KMS-11 (cell line): ENCODE data around the gene RANGRF.

Experiments used
- H2AFZ ChIP-seq: fragments of 200-600 bp; sonication (generic); 2 replicates; pipeline ENCODE4 v1.6.1; 2016; ENCODE audit warnings: antibody characterized with exemption, mixed run types, low read depth
- H3K27ac ChIP-seq: fragments of 200-600 bp; sonication (generic); 2 replicates; pipeline ENCODE4 v1.6.1; 2016; ENCODE audit warnings: mild to moderate bottlenecking, mixed run types
- H3K27me3 ChIP-seq: fragments of 200-600 bp; sonication (generic); 2 replicates; pipeline ENCODE4 v1.6.1; 2017; ENCODE audit warnings: mild to moderate bottlenecking, low read depth, mixed run types, moderate library complexity; ENCODE audit not compliant: insufficient read depth
- H3K36me3 ChIP-seq: fragments of 200-600 bp; sonication (generic); 2 replicates; pipeline ENCODE4 v1.6.1; 2017; ENCODE audit warnings: mild to moderate bottlenecking, mixed run types; ENCODE audit not compliant: insufficient read depth
- H3K4me1 ChIP-seq: fragments of 200-600 bp; sonication (generic); 2 replicates; pipeline ENCODE4 v1.6.1; 2016; ENCODE audit warnings: mild to moderate bottlenecking, low read depth, mixed run types; ENCODE audit not compliant: poor library complexity, severe bottlenecking
- H3K4me2 ChIP-seq: fragments of 200-600 bp; sonication (generic); 2 replicates; pipeline ENCODE4 v1.7.0; 2016; ENCODE audit warnings: mild to moderate bottlenecking, mixed run types
- H3K4me3 ChIP-seq: fragments of 200-600 bp; sonication (generic); IDR thresholded peaks from 2 replicates; pipeline ENCODE4 v1.6.1; 2017; ENCODE audit warnings: low read depth, low read length, mixed read lengths; ENCODE audit not compliant: insufficient read depth
- H3K79me2 ChIP-seq: fragments of 200-600 bp; sonication (generic); 2 replicates; pipeline ENCODE4 v1.6.1; 2016; ENCODE audit warnings: low read depth, mixed run types; ENCODE audit not compliant: insufficient read depth
- H3K9ac ChIP-seq: fragments of 200-600 bp; sonication (generic); 2 replicates; pipeline ENCODE4 v1.6.1; 2016; ENCODE audit warnings: mild to moderate bottlenecking, mixed run types
- H4K20me1 ChIP-seq: fragments of 200-600 bp; sonication (generic); 2 replicates; pipeline ENCODE4 v1.6.1; 2016; ENCODE audit warnings: mild to moderate bottlenecking, mixed run types; ENCODE audit not compliant: insufficient read depth
- TF ChIP-seq, protein P1 (sequence below): fragments of 200-600 bp; sonication (generic); conservative IDR thresholded peaks from 2 replicates; pipeline ENCODE4 v1.6.1; 2017; ENCODE audit warnings: low read depth, mild to moderate bottlenecking, antibody characterized with exemption, low read length, moderate library complexity, mixed read lengths

Gene RANGRF

DNA sequence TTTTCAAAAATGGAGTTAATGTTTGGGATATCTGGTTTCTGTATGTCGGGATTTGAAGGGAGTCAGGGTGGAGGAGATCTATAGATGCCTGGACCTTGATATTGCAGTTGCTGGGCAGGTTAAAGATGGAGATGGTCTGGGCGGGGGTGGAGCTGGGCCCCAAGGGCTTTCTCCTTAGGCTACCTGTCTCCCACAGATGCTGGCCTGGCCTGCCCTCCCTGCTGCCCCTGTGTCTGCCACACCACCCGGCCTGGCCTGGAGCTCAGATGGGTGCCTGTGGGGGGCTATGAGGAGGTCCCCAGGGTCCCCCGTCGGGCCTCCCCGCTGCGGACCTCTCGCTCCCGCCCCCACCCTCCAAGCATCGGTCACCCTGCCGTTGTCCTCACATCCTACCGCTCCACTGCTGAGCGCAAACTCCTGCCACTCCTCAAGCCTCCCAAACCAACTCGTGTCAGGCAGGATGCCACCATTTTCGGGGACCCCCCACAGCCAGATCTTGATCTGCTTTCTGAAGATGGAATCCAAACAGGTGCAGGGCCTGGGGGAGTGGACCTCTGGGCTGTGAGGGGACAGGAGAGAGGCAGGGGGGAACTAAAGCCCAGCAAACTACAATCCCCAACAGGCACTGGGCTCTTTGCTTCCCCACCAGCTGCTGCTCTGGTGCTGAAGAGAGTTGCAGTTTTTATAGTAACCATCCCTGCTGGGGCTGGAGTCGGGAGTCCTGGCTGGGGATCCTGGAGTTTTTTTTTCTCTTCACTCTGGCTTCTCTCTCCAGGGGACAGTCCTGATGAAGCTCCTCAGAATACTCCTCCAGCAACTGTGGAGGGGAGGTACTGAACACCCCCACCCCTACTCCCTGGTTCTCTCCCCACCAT lies 24.5 kb downstream of the RANGRF start:
- no peak overlapping the region for H3K4me2 ChIP-seq
- TF ChIP-seq, protein P1, sequence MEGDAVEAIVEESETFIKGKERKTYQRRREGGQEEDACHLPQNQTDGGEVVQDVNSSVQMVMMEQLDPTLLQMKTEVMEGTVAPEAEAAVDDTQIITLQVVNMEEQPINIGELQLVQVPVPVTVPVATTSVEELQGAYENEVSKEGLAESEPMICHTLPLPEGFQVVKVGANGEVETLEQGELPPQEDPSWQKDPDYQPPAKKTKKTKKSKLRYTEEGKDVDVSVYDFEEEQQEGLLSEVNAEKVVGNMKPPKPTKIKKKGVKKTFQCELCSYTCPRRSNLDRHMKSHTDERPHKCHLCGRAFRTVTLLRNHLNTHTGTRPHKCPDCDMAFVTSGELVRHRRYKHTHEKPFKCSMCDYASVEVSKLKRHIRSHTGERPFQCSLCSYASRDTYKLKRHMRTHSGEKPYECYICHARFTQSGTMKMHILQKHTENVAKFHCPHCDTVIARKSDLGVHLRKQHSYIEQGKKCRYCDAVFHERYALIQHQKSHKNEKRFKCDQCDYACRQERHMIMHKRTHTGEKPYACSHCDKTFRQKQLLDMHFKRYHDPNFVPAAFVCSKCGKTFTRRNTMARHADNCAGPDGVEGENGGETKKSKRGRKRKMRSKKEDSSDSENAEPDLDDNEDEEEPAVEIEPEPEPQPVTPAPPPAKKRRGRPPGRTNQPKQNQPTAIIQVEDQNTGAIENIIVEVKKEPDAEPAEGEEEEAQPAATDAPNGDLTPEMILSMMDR, result no peak
- H2AFZ ChIP-seq, result no peak overlapping the region
- no peaks in the 10 kb centered on the region; the same call in 1 of the 2 replicates for H3K27me3 ChIP-seq
- H3K4me1 ChIP-seq, result no peaks in the 10 kb centered on the region
- no peaks in the 10 kb centered on the region for H4K20me1 ChIP-seq
- no peaks in the 10 kb centered on the region for H3K36me3 ChIP-seq
- no peak overlapping the region for H3K27ac ChIP-seq
- no peaks in the 10 kb centered on the region for H3K79me2 ChIP-seq
- H3K4me3 ChIP-seq, result no peak overlapping the region
- H3K9ac ChIP-seq, result no peak overlapping the region

DNA sequence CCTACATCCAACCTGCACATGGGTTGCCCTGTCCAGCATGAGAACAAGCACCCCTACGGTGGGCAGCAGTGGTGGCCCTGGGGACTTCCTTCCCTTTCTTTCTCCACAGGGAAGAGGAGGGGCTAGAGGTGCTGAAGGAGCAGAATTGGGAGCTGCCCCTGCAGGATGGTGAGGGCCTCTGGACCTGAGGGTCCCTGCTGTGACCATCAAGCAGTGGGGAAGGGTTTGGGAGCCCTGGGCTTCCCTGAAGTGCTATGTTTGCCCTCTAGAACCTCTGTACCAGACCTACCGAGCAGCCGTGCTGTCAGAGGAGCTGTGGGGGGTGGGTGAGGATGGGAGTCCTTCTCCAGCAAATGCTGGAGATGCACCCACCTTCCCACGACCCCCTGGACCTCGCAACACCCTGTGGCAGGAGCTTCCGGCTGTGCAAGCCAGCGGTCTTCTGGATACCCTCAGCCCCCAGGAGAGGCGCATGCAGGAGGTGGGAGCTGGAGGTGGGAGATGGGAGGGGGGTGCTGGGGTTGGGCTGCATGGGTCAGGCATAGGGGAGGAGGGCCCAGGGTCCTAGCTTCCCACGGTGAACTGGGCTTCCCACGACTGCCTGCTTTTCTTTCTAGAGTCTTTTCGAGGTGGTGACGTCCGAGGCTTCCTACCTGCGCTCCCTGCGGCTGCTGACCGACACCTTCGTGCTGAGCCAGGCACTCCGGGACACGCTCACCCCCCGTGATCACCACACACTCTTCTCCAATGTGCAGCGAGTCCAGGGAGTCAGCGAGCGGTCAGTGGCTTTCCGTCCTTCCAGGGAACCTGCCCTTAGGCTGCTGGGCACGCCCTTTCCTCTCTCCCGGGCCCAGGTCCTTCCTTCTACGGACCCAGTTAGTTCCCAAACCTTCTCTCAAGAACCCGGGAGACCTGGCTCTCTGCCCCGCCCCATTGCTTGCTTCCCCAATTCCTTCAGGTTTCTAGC lies 26.6 kb downstream of the RANGRF start:
- Histone ChIP-seq H3K4me2 (no peak overlapping the region), H2AFZ (no peak overlapping the region), H3K4me3 (no peak overlapping the region)

DNA sequence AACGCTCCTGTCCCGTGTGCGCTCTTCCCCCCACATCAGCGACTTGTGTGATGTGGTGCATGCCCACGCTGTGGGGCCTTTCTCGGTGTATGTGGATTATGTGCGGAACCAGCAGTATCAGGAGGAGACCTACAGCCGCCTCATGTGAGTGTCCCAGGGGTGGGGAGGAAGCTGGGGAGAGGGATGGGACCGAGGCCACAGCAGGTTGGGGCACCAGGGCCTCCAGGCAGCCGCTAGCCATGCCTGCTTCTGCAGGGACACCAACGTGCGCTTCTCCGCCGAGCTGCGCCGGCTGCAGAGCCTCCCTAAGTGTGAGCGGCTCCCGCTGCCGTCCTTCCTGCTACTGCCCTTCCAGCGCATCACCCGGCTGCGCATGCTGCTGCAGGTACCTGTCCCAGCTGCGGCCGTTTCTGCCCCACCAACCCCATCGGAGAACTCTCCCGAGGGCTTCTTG lies 27.3 kb downstream of the RANGRF start:
- TF ChIP-seq, protein P1, result no peak
- H4K20me1 ChIP-seq, result no peaks in the 10 kb centered on the region
- H3K27ac ChIP-seq, result no peak overlapping the region
- no peaks in the 10 kb centered on the region for H3K36me3 ChIP-seq
- no peak overlapping the region for H3K4me3 ChIP-seq
- no peaks in the 10 kb centered on the region; the same call in 1 of the 2 replicates for H3K27me3 ChIP-seq
- H3K4me1 ChIP-seq, result no peaks in the 10 kb centered on the region
- no peak overlapping the region for H2AFZ ChIP-seq
- H3K4me2 ChIP-seq, result no peak overlapping the region
- H3K9ac ChIP-seq, result no peak overlapping the region
- no peaks in the 10 kb centered on the region for H3K79me2 ChIP-seq

More for the DNA sequence above, 26.6 kb downstream of the RANGRF start:
- Histone ChIP-seq H3K27ac (no peak overlapping the region), H3K79me2 (no peaks in the 10 kb centered on the region), H3K4me1 (no peaks in the 10 kb centered on the region), H4K20me1 (no peaks in the 10 kb centered on the region), H3K9ac (no peak overlapping the region), H3K36me3 (no peaks in the 10 kb centered on the region), H3K27me3 (no peaks in the 10 kb centered on the region; the same call in 1 of the 2 replicates)
- TF ChIP-seq, protein P1, result no peak
